HCT116 (cell line): Measurements from ENCODE around the gene SLFNL1. TPM values are rescaled to one million over a fixed set of nuclear protein-coding genes. Genes with fewer than 3 reads are reported as not detected.

Source experiments
- ATAC-seq: fragments of 200-7000 bp; cut with Tn5 transposase; 2 replicates; pipeline ENCODE4 v1.9.1; 2020; ENCODE audit warnings: mild to moderate bottlenecking, moderate library complexity
- BruUV-seq: library from RNA; stranded (reverse); fragments of 400-500 nt; replicated peaks from 2 replicates; lab custom pipeline; 2021; lab: Mats Ljungman, UMichigan
- CTCF ChIA-PET: fragments of 300-600 bp; sonication (Branson Sonifier 250); formaldehyde crosslinking; loops from one replicate; lab custom pipeline; 2021; ENCODE audit warnings: antibody characterized with exemption; lab: Charles Lee
- POLR2A ChIA-PET: fragments of 300-600, 350-600 bp; sonication (Branson Sonifier 250); formaldehyde crosslinking; loops from one replicate; lab custom pipeline; 2021; ENCODE audit warnings: antibody characterized with exemption; lab: Charles Lee
- RAD21 ChIA-PET, 2 experiments: fragments of 300-600 bp; sonication (Branson Sonifier 250); formaldehyde crosslinking; loops; one replicate each; lab custom pipeline; 2023; ENCODE audit warnings: low total read pairs in 2 of 2; ENCODE audit not compliant: uncharacterized antibody in 2 of 2, unreplicated experiment in 2 of 2, low non-redundant PET in 1 of 2; lab: Charles Lee
- DNase-seq: peaks from one replicate; pipeline ENCODE4 v3.0.0-alpha.2; 2010; ENCODE audit warnings: low read depth, low spot score
- H2AFZ ChIP-seq: fragments of 200-600 bp; shearing (Covaris generic), sonication (generic); 2 replicates; pipeline ENCODE4 v1.6.1; 2017; ENCODE audit warnings: low read depth, mixed run types, mixed read lengths, antibody characterized with exemption, low read length; ENCODE audit not compliant: poor library complexity, severe bottlenecking
- H3K27ac ChIP-seq: 2 replicates; pipeline ENCODE4 v1.5.1; 2012; ENCODE audit warnings: low read depth, low read length
- H3K27me3 ChIP-seq: fragments of 200-600 bp; sonication (generic); 2 replicates; pipeline ENCODE4 v1.6.1; 2016; ENCODE audit warnings: mixed run types, low read length, mixed read lengths; ENCODE audit not compliant: insufficient read depth
- H3K36me3 ChIP-seq, 2 experiments: fragments of 200-500 bp in 1 of 2; fragments of 200-600 bp in 1 of 2; sonication (Bioruptor generic) in 1 of 2; sonication (generic) in 1 of 2; 2 replicates each; pipeline versions ENCODE4 v1.5.1 to v1.6.1; 2014 to 2016; ENCODE audit warnings: low read length in 2 of 2, inconsistent platforms in 1 of 2, mixed read lengths in 1 of 2, mixed run types in 1 of 2; ENCODE audit not compliant: insufficient read depth in 2 of 2, control insufficient read depth in 1 of 2
- H3K4me1 ChIP-seq, 2 experiments: fragments of 200-600 bp in 1 of 2; sonication (generic) in 1 of 2; 2 replicates each; pipeline versions ENCODE4 v1.5.1 to v1.6.1; 2012 to 2017; ENCODE audit warnings: low read length in 2 of 2, inconsistent platforms in 1 of 2, mild to moderate bottlenecking in 1 of 2, mixed read lengths in 1 of 2, mixed run types in 1 of 2, moderate library complexity in 1 of 2; ENCODE audit not compliant: insufficient read depth in 2 of 2, control insufficient read depth in 1 of 2
- H3K4me2 ChIP-seq: fragments of 200-600 bp; sonication (generic); 2 replicates; pipeline ENCODE4 v1.6.1; 2017; ENCODE audit warnings: mixed run types, low read length, mixed read lengths
- H3K4me3 ChIP-seq, 2 experiments: fragments of 200-600 bp in 1 of 2; sonication (generic) in 1 of 2; replicated peaks in 1 of 2; 2 replicates each; pipeline ENCODE4 v1.5.1; 2011 to 2016; ENCODE audit warnings: low read length in 2 of 2, control low read depth in 1 of 2, low read depth in 1 of 2, mild to moderate bottlenecking in 1 of 2, mixed read lengths in 1 of 2, mixed run types in 1 of 2
- H3K79me2 ChIP-seq: fragments of 200-600 bp; sonication (generic); 2 replicates; pipeline ENCODE4 v1.6.1; 2017; ENCODE audit warnings: mild to moderate bottlenecking, mixed run types, low read length, moderate library complexity, mixed read lengths; ENCODE audit not compliant: insufficient read depth
- H3K9ac ChIP-seq: fragments of 200-600 bp; sonication (generic); 2 replicates; pipeline ENCODE4 v1.6.1; 2016; ENCODE audit warnings: low read length, mixed read lengths
- H3K9me2 ChIP-seq: fragments of 200-600 bp; sonication (generic), shearing (Covaris generic); 2 replicates; pipeline ENCODE4 v1.6.1; 2017; ENCODE audit warnings: mixed run types, mild to moderate bottlenecking, moderate library complexity; ENCODE audit not compliant: insufficient read depth
- H3K9me3 ChIP-seq, 2 experiments: fragments of 200-500 bp in 1 of 2; fragments of 200-600 bp in 1 of 2; sonication (Bioruptor generic) in 1 of 2; sonication (generic) in 1 of 2; 2 replicates each; pipeline ENCODE4 v1.6.1; 2014 to 2017; ENCODE audit warnings: low read length in 2 of 2, mixed read lengths in 2 of 2, inconsistent platforms in 1 of 2, low read depth in 1 of 2, mild to moderate bottlenecking in 1 of 2, mixed run types in 1 of 2, moderate library complexity in 1 of 2; ENCODE audit not compliant: control insufficient read depth in 1 of 2, insufficient read depth in 1 of 2
- H4K20me1 ChIP-seq: fragments of 200-600 bp; sonication (generic), shearing (Covaris generic); 2 replicates; pipeline ENCODE4 v1.6.1; 2017; ENCODE audit warnings: mixed run types, mild to moderate bottlenecking, moderate library complexity; ENCODE audit not compliant: insufficient read depth
- EGR1 ChIP-seq: IDR thresholded peaks from 2 replicates; pipeline ENCODE4 v1.6.1; 2012; ENCODE audit warnings: low read depth
- ELF1 ChIP-seq: IDR thresholded peaks from 2 replicates; pipeline ENCODE4 v1.6.1; 2012; ENCODE audit warnings: low read depth, borderline replicate concordance
- FOSL1 ChIP-seq: IDR thresholded peaks from 2 replicates; pipeline ENCODE4 v1.6.1; 2012; ENCODE audit warnings: low read depth
- JUND ChIP-seq: IDR thresholded peaks from 2 replicates; pipeline ENCODE4 v1.6.1; 2012
- POLR2AphosphoS5 ChIP-seq: IDR thresholded peaks from 2 replicates; pipeline ENCODE4 v1.6.1; 2011; ENCODE audit warnings: mild to moderate bottlenecking, low read depth, low read length, moderate library complexity
- RAD21 ChIP-seq: IDR thresholded peaks from 2 replicates; pipeline ENCODE4 v1.6.1; 2012; ENCODE audit warnings: low read depth, mild to moderate bottlenecking
- SIN3A ChIP-seq: IDR thresholded peaks from 2 replicates; pipeline ENCODE4 v1.6.1; 2012; ENCODE audit warnings: low read depth
- SP1 ChIP-seq: IDR thresholded peaks from 2 replicates; pipeline ENCODE4 v1.6.1; 2012; ENCODE audit warnings: low read depth
- TCF7L2 ChIP-seq: IDR thresholded peaks from 2 replicates; pipeline ENCODE4 v1.7.0; 2011; ENCODE audit warnings: borderline replicate concordance, inconsistent platforms; ENCODE audit not compliant: insufficient read depth, insufficient read length; ENCODE audit errors: extremely low read depth
- ZFX ChIP-seq: fragments of 450-650 bp; IDR thresholded peaks from 2 replicates; pipeline ENCODE4 v1.6.1; 2017
- intact Hi-C: fragments of 100-400 bp; cut with micrococcal nuclease; formaldehyde crosslinking; loops from 2 replicates; pipeline ENCODE4 v1.10.0; 2022
- total RNA-seq: library from RNA; stranded (reverse); gene quantifications from one replicate; pipeline ENCODE4 v1.2.1, GENCODE V29; 2021; ENCODE audit not compliant: unreplicated experiment
- TF ChIP-seq, protein P1 (sequence below): IDR thresholded peaks from 2 replicates; pipeline ENCODE4 v1.6.1; 2012; ENCODE audit warnings: low read depth
- TF ChIP-seq, protein P2 (sequence below), 3 experiments: fragments of 200-600 bp in 1 of 3; sonication (generic) in 1 of 3; IDR thresholded peaks in 2 of 3; conservative IDR thresholded peaks in 1 of 3; 2 replicates each; pipeline ENCODE4 v1.5.1; 2012 to 2017; ENCODE audit warnings: low read depth in 2 of 3, low read length in 2 of 3, antibody characterized with exemption in 1 of 3, borderline replicate concordance in 1 of 3, control low read depth in 1 of 3, mild to moderate bottlenecking in 1 of 3, mixed read lengths in 1 of 3, mixed run types in 1 of 3, moderate library complexity in 1 of 3; ENCODE audit not compliant: insufficient read depth in 1 of 3

SLFNL1 gene
- total RNA-seq, 1 experiment from 2014 or later = 0.20 TPM

DNA sequence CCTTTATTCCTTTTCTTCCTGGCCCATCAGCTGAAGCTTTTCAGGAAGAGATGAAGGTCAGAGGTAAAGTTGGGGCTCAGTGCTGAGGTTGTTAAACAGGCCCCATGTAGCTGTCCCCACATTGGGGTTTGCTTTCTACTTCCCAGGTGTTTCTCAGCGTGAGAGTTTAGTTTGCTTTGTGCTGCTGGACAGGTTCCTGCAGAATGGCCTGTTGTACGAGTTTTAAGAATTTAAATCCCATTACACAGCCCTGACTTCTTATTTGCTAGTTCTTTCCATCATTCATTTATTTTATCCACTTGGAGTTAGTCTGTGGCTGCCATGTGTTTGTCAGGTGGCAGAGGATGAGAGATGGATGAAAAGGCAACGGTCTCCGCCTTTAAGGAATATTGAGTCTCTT lies 22.9 kb downstream of the SLFNL1 start:
- no peak for DNase-seq
- no peak for ATAC-seq
- TF ChIP-seq, protein P1, sequence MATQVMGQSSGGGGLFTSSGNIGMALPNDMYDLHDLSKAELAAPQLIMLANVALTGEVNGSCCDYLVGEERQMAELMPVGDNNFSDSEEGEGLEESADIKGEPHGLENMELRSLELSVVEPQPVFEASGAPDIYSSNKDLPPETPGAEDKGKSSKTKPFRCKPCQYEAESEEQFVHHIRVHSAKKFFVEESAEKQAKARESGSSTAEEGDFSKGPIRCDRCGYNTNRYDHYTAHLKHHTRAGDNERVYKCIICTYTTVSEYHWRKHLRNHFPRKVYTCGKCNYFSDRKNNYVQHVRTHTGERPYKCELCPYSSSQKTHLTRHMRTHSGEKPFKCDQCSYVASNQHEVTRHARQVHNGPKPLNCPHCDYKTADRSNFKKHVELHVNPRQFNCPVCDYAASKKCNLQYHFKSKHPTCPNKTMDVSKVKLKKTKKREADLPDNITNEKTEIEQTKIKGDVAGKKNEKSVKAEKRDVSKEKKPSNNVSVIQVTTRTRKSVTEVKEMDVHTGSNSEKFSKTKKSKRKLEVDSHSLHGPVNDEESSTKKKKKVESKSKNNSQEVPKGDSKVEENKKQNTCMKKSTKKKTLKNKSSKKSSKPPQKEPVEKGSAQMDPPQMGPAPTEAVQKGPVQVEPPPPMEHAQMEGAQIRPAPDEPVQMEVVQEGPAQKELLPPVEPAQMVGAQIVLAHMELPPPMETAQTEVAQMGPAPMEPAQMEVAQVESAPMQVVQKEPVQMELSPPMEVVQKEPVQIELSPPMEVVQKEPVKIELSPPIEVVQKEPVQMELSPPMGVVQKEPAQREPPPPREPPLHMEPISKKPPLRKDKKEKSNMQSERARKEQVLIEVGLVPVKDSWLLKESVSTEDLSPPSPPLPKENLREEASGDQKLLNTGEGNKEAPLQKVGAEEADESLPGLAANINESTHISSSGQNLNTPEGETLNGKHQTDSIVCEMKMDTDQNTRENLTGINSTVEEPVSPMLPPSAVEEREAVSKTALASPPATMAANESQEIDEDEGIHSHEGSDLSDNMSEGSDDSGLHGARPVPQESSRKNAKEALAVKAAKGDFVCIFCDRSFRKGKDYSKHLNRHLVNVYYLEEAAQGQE = no peak
- no peak for TF ChIP-seq ELF1
- TF ChIP-seq JUND = no peak
- TF ChIP-seq, protein P2, sequence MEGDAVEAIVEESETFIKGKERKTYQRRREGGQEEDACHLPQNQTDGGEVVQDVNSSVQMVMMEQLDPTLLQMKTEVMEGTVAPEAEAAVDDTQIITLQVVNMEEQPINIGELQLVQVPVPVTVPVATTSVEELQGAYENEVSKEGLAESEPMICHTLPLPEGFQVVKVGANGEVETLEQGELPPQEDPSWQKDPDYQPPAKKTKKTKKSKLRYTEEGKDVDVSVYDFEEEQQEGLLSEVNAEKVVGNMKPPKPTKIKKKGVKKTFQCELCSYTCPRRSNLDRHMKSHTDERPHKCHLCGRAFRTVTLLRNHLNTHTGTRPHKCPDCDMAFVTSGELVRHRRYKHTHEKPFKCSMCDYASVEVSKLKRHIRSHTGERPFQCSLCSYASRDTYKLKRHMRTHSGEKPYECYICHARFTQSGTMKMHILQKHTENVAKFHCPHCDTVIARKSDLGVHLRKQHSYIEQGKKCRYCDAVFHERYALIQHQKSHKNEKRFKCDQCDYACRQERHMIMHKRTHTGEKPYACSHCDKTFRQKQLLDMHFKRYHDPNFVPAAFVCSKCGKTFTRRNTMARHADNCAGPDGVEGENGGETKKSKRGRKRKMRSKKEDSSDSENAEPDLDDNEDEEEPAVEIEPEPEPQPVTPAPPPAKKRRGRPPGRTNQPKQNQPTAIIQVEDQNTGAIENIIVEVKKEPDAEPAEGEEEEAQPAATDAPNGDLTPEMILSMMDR (IDR thresholded peaks at IDR 0.05 in 2 of 3, conservative IDR thresholded peaks at IDR 0.05 in 1 of 3; ENCODE audit: borderline replicate concordance in 1 of 3, insufficient read depth in 1 of 3, low read depth in 2 of 3, low read length in 2 of 3) = no peak
- no peak for TF ChIP-seq FOSL1
- no peak for TF ChIP-seq SP1
- TF ChIP-seq ZFX = no peak
- TF ChIP-seq POLR2AphosphoS5 = no peak
- TF ChIP-seq SIN3A = no peak
- no peak for TF ChIP-seq EGR1
- no peak for TF ChIP-seq TCF7L2
- TF ChIP-seq RAD21 = no peak
- TF ChIP-seq, all 23 proteins: peak for 0
- Histone ChIP-seq H3K9ac (no peak overlapping the region), H3K4me1 (peaks cover 12 to 20% of the 10 kb centered on the region in 2 experiments), H3K36me3 (peaks cover 63 to 74% of the 10 kb centered on the region in 2 experiments), H3K27ac (no peak overlapping the region), H3K79me2 (peaks cover 89% of the 10 kb centered on the region), H3K9me3 (no peaks in the 10 kb centered on the region), H3K9me2 (no peaks in the 10 kb centered on the region), H4K20me1 (peaks cover 23% of the 10 kb centered on the region; the same call in 1 of the 2 replicates), H2AFZ (no peak overlapping the region), H3K4me3 (no peak overlapping the region), H3K27me3 (no peaks in the 10 kb centered on the region), H3K4me2 (no peak overlapping the region)
- no TSS peak for BruUV-seq
- ChIA-PET RAD21 (no interaction called here), POLR2A (no interaction called here), CTCF (no interaction called here)
- intact Hi-C loops = no loop called here
